Keratinocyte (primary cell): ENCODE measurements around the gene TMEM45A. TPM values are rescaled to one million over a fixed set of nuclear protein-coding genes. Genes with fewer than 3 reads are reported as not detected.

Experiments used
- DNase-seq: peaks from one replicate; pipeline ENCODE4 v3.0.0-alpha.2; 2011; ENCODE audit warnings: low read depth, missing footprints, low spot score
- FAIRE-seq: peaks from 2 replicates; lab custom pipeline; 2011; peaks lifted over from hg19 to GRCh38; lab: Jason Lieb, UNC
- H2AFZ ChIP-seq: 2 replicates; pipeline ENCODE4 v1.6.0; 2012; ENCODE audit warnings: low read length, control low read depth, inconsistent platforms; ENCODE audit not compliant: control insufficient read depth
- H3K27ac ChIP-seq: 2 replicates; pipeline ENCODE4 v1.5.1; 2011; ENCODE audit warnings: low read length; ENCODE audit not compliant: control insufficient read depth, insufficient read depth
- H3K27me3 ChIP-seq: 3 replicates; pipeline ENCODE4 v1.6.0; 2011; ENCODE audit warnings: low read length; ENCODE audit not compliant: control insufficient read depth, insufficient read depth; ENCODE audit errors: extremely low read depth
- H3K36me3 ChIP-seq, 2 experiments: 2 replicates in 1 of 2; 3 replicates in 1 of 2; pipeline ENCODE4 v1.5.1; 2011; ENCODE audit warnings: low read length in 2 of 2, mild to moderate bottlenecking in 1 of 2; ENCODE audit not compliant: control insufficient read depth in 2 of 2, insufficient read depth in 2 of 2; ENCODE audit errors: extremely low read depth in 1 of 2
- H3K4me1 ChIP-seq: 3 replicates; pipeline ENCODE4 v1.5.1; 2011; ENCODE audit warnings: low read length; ENCODE audit not compliant: control insufficient read depth, insufficient read depth; ENCODE audit errors: extremely low read depth
- H3K4me2 ChIP-seq: 3 replicates; pipeline ENCODE4 v1.6.0; 2011; ENCODE audit warnings: low read depth, low read length; ENCODE audit not compliant: control insufficient read depth, insufficient read depth; ENCODE audit errors: extremely low read depth
- H3K4me3 ChIP-seq, 3 experiments: fragments of 200-600 bp in 1 of 3; sonication (generic) in 1 of 3; 2 replicates in 2 of 3; 3 replicates in 1 of 3; pipeline ENCODE4 v1.5.1; 2011 to 2016; ENCODE audit warnings: low read length in 3 of 3, mild to moderate bottlenecking in 3 of 3, control low read depth in 2 of 3, inconsistent platforms in 1 of 3, low read depth in 1 of 3, mixed read lengths in 1 of 3, mixed run types in 1 of 3, moderate library complexity in 1 of 3; ENCODE audit not compliant: control insufficient read depth in 2 of 3, insufficient read depth in 2 of 3; ENCODE audit errors: extremely low read depth in 1 of 3
- H3K79me2 ChIP-seq: 2 replicates; pipeline ENCODE4 v1.6.0; 2012; ENCODE audit warnings: low read length; ENCODE audit not compliant: control insufficient read depth, insufficient read depth
- H3K9ac ChIP-seq: 3 replicates; pipeline ENCODE4 v1.6.0; 2011; ENCODE audit warnings: low read length; ENCODE audit not compliant: control insufficient read depth, insufficient read depth; ENCODE audit errors: extremely low read depth
- H3K9me1 ChIP-seq: 3 replicates; pipeline ENCODE4 v1.6.0; 2011; ENCODE audit warnings: low read length; ENCODE audit not compliant: control insufficient read depth, insufficient read depth; ENCODE audit errors: extremely low read depth
- H3K9me3 ChIP-seq: 2 replicates; pipeline ENCODE4 v1.5.1; 2012; ENCODE audit warnings: low read depth, low read length; ENCODE audit not compliant: control insufficient read depth
- H4K20me1 ChIP-seq: 3 replicates; pipeline ENCODE4 v1.6.0; 2011; ENCODE audit warnings: low read length; ENCODE audit not compliant: control insufficient read depth, insufficient read depth; ENCODE audit errors: extremely low read depth
- CTCF ChIP-seq, 3 experiments: IDR thresholded peaks in 1 of 3; conservative IDR thresholded peaks in 1 of 3; optimal IDR thresholded peaks in 1 of 3; 2 replicates in 2 of 3; 3 replicates in 1 of 3; pipeline versions ENCODE3 to v1.5.1; 2011; ENCODE audit warnings: low read length in 3 of 3, mild to moderate bottlenecking in 3 of 3, moderate library complexity in 2 of 3, control low read depth in 1 of 3, inconsistent platforms in 1 of 3; ENCODE audit not compliant: insufficient read depth in 2 of 3; ENCODE audit errors: extremely low read depth in 1 of 3
- EZH2 ChIP-seq: IDR thresholded peaks from one replicate; pipeline ENCODE4 v1.6.1; 2012; ENCODE audit warnings: inconsistent platforms, mild to moderate bottlenecking, low read length, moderate library complexity
- dilution Hi-C: fragments of 300-500 bp; cut with MboI; formaldehyde crosslinking; loops from one replicate; pipeline ENCODE4 v1.7.0; 2020; ENCODE audit warnings: low sequenced_read_pairs; ENCODE audit not compliant: extremely low pct_ligation_motif_present
- polyA plus RNA-seq, 5 experiments: library from polyadenylated mRNA; depleted of rRNA in 3 of 5; stranded (reverse) in 3 of 5; stranded (forward) in 1 of 5; unstranded in 1 of 5; fragments of >200 nt; gene quantifications; 1 replicate in 1 of 5; 2 replicates in 3 of 5; 3 replicates in 1 of 5; pipeline versions ENCODE4 v1.2.1 to v1.2.3, GENCODE V29; 2011 to 2012; ENCODE audit warnings: missing spikeins in 2 of 5, low read depth in 1 of 5, low replicate concordance in 1 of 5

Gene TMEM45A
- polyA plus RNA-seq, 1 donor (not counting 4 experiments of a cell fraction or from before 2014, with no cell fraction given), result 57.2 TPM

GRCh38 chr3:100525753-100526612 is 33.6 kb downstream of the TMEM45A start:
- no peaks in the 10 kb centered on the region for H3K27me3 ChIP-seq
- H3K9ac ChIP-seq, result peak overlapping the region; percentile 70
- H3K4me3 ChIP-seq, result peak overlapping the region in 2 of 3 experiments; percentile 14 to 18
- H3K4me1 ChIP-seq, result peaks cover 26% of the 10 kb centered on the region
- no peaks in the 10 kb centered on the region for H3K9me1 ChIP-seq
- no peaks in the 10 kb centered on the region for H3K79me2 ChIP-seq
- no peaks in the 10 kb centered on the region for H3K9me3 ChIP-seq
- dilution Hi-C loops, result no loop called here
- no peaks in the 10 kb centered on the region for H4K20me1 ChIP-seq
- TF ChIP-seq EZH2 (no peak), CTCF (optimal IDR thresholded peaks at IDR 0.05 in 1 of 3, IDR thresholded peaks at IDR 0.05 in 1 of 3, conservative IDR thresholded peaks at IDR 0.05 in 1 of 3; ENCODE audit: extremely low read depth in 1 of 3, insufficient read depth in 2 of 3, low read length in 3 of 3) (no peak)
- no peaks in the 10 kb centered on the region for H3K36me3 ChIP-seq
- FAIRE-seq (peak; percentile 98), DNase-seq (peak; percentile 61)
- peak overlapping the region; percentile 89 for H3K27ac ChIP-seq
- H3K4me2 ChIP-seq, result peak overlapping the region; percentile 69
- H2AFZ ChIP-seq, result peak overlapping the region; percentile 73

GRCh38 chr3:100526613-100527346 is 34.4 kb downstream of the TMEM45A start:
- H3K36me3 ChIP-seq, result no peaks in the 10 kb centered on the region
- peak overlapping the region in 1 of 3 experiments; percentile 17 for H3K4me3 ChIP-seq
- FAIRE-seq (no peak), DNase-seq (no peak)
- peak overlapping the region; percentile 54 for H2AFZ ChIP-seq
- H3K27me3 ChIP-seq, result no peaks in the 10 kb centered on the region
- peak overlapping the region; percentile 70 for H3K9ac ChIP-seq
- no peaks in the 10 kb centered on the region for H3K9me1 ChIP-seq
- dilution Hi-C loops, result no loop called here
- H3K4me2 ChIP-seq, result peak overlapping the region; percentile 69
- no peak for TF ChIP-seq EZH2
- TF ChIP-seq CTCF (optimal IDR thresholded peaks at IDR 0.05 in 1 of 3, IDR thresholded peaks at IDR 0.05 in 1 of 3, conservative IDR thresholded peaks at IDR 0.05 in 1 of 3; ENCODE audit: extremely low read depth in 1 of 3, insufficient read depth in 2 of 3, low read length in 3 of 3), result no peak
- H4K20me1 ChIP-seq, result no peaks in the 10 kb centered on the region
- peaks cover 19% of the 10 kb centered on the region for H3K4me1 ChIP-seq
- no peaks in the 10 kb centered on the region for H3K79me2 ChIP-seq
- peak overlapping the region; percentile 89 for H3K27ac ChIP-seq
- H3K9me3 ChIP-seq, result no peaks in the 10 kb centered on the region
